K562 (cell line): ENCODE measurements around the gene DLGAP1. TPM values are rescaled to one million over a fixed set of nuclear protein-coding genes. Genes with fewer than 3 reads are reported as not detected.
A peak's percentile ranks its signal among the peaks of the same experiment; 100 is the strongest.

ENCODE experiments used
- CEBPB ChIP-seq: fragments of 450-650 bp; IDR thresholded peaks from 2 replicates; pipeline ENCODE4 v1.6.1; 2016; ENCODE audit warnings: missing genetic modification characterization, missing compliant biosample characterization
- CHAMP1 ChIP-seq: fragments of 450-650 bp; IDR thresholded peaks from 2 replicates; pipeline ENCODE4 v1.6.1; 2016; ENCODE audit warnings: mild to moderate bottlenecking
- DMBX1 ChIP-seq: fragments of 250-450 bp; sonication (Bioruptor Pico); IDR thresholded peaks from 2 replicates; pipeline ENCODE4 v1.8.0; 2022; ENCODE audit warnings: inconsistent platforms, mild to moderate bottlenecking, moderate library complexity, borderline replicate concordance
- ERF ChIP-seq: fragments of 450-650 bp; formaldehyde crosslinking; IDR thresholded peaks from 2 replicates; pipeline ENCODE4 v1.4.0; 2020; ENCODE audit warnings: mild to moderate bottlenecking, mixed read lengths
- FOS ChIP-seq: IDR thresholded peaks from 3 replicates; pipeline ENCODE4 v1.6.1; 2011; ENCODE audit not compliant: insufficient read length; ENCODE audit errors: extremely low read depth
- FOXO4 ChIP-seq: fragments of 450-650 bp; formaldehyde crosslinking; IDR thresholded peaks from 2 replicates; pipeline ENCODE4 v1.4.0; 2020; ENCODE audit warnings: mild to moderate bottlenecking, moderate library complexity
- HNRNPLL ChIP-seq: fragments of 200-400 bp; formaldehyde crosslinking; IDR thresholded peaks from 2 replicates; pipeline ENCODE4 v1.6.1; 2017; ENCODE audit warnings: low read length, low read depth, mild to moderate bottlenecking; ENCODE audit not compliant: poor library complexity, severe bottlenecking
- JUNB ChIP-seq: fragments of 450-650 bp; formaldehyde crosslinking; conservative IDR thresholded peaks from 2 replicates; pipeline ENCODE4 v1.4.0; 2020; ENCODE audit warnings: mild to moderate bottlenecking
- THAP7 ChIP-seq: fragments of 250-450 bp; sonication (Bioruptor Pico); IDR thresholded peaks from 2 replicates; pipeline ENCODE4 v1.5.0; 2021
- THRB ChIP-seq: fragments of 450-650 bp; formaldehyde crosslinking; conservative IDR thresholded peaks from 2 replicates; pipeline ENCODE4 v1.4.0; 2022; ENCODE audit warnings: mild to moderate bottlenecking, missing genetic modification characterization
- ZMIZ1 ChIP-seq, 2 experiments: fragments of 150-350 bp in 1 of 2; IDR thresholded peaks; 2 replicates each; pipeline ENCODE4 v1.6.1; 2012 to 2016; ENCODE audit warnings: low read depth in 2 of 2, low read length in 2 of 2, mild to moderate bottlenecking in 1 of 2, moderate library complexity in 1 of 2
- ZNF280B ChIP-seq: fragments of 250-450 bp; sonication (Bioruptor Pico); IDR thresholded peaks from 2 replicates; pipeline ENCODE4 v1.5.1; 2021; ENCODE audit warnings: mild to moderate bottlenecking
- ZNF583 ChIP-seq: fragments of 250-450 bp; sonication (Bioruptor Pico); IDR thresholded peaks from 2 replicates; pipeline ENCODE4 v1.4.0; 2020
- ZNF830 ChIP-seq: fragments of 250-450 bp; sonication (Bioruptor Pico); IDR thresholded peaks from 2 replicates; pipeline ENCODE4 v1.5.0; 2021; ENCODE audit warnings: mild to moderate bottlenecking
- ZSCAN32 ChIP-seq: fragments of 450-650 bp; formaldehyde crosslinking; IDR thresholded peaks from 2 replicates; pipeline ENCODE4 v1.4.0; 2020; ENCODE audit warnings: mild to moderate bottlenecking, moderate library complexity
- polyA plus RNA-seq, 8 experiments: library from polyadenylated mRNA; depleted of rRNA in 4 of 8; stranded (reverse) in 5 of 8; unstranded in 3 of 8; fragments of >200 nt; fragmentation: Nextera tagmentation in 2 of 8; fragmentation: Illumina TruSeq in 1 of 8; extraction: Ambion mirVana in 2 of 8; extraction: Trizol in 1 of 8; gene quantifications; 2 replicates each; pipeline versions ENCODE4 v1.2.1 to v1.2.3, GENCODE V29; 2011 to 2014; ENCODE audit warnings: inconsistent platforms in 1 of 8, missing spikeins in 1 of 8
- total RNA-seq, 7 experiments: library from RNA; depleted of rRNA in 6 of 7; stranded (reverse); fragments of >200 nt in 6 of 7; fragmentation: Illumina TruSeq in 2 of 7; extraction: Trizol in 2 of 7; gene quantifications; 2 replicates each; pipeline versions ENCODE4 v1.2.1 to v1.2.3, GENCODE V29; 2011 to 2021; ENCODE audit warnings: low replicate concordance in 1 of 7

The DLGAP1 gene
- total and polyA plus RNA-seq, 9 of the 15 experiments (the other 6 are each of a cell fraction or from before 2014, with no cell fraction given): 0.04 to 0.22 (median 0.08) TPM

GRCh38 chr18:3604498-3605408, 850.4 kb downstream of the DLGAP1 start (continued):
- TF ChIP-seq CHAMP1 (no peak), FOXO4 (CRISPR knock-in tag) (0 out of 2 replicates have a peak, but pooled peaks have one; percentile 66), JUNB (peak; percentile 87), ZNF583 (CRISPR knock-in tag) (no peak), ZNF280B (no peak), FOS (no peak), THAP7 (CRISPR knock-in tag) (no peak), THRB (CRISPR knock-in tag) (peak; percentile 2), CEBPB (tag) (peak; percentile 94), DMBX1 (CRISPR knock-in tag) (peak; percentile 77), ERF (0 out of 2 replicates have a peak, but pooled peaks have one; percentile 71), ZMIZ1 (IDR thresholded peaks at IDR 0.05; ENCODE audit: low read depth in 2 of 2, low read length in 2 of 2) (peak in 1 of 2 experiments; percentile 37; a peak in 1 of 4 replicates), HNRNPLL (no peak), ZNF830 (CRISPR knock-in tag) (peak; percentile 43), ZSCAN32 (CRISPR knock-in tag) (0 out of 2 replicates have a peak, but pooled peaks have one; percentile 5)
